GM18507 (cell line): Measurements from ENCODE around the gene GNAQ.

Source experiments
- DNase-seq: peaks from one replicate; pipeline ENCODE4 v3.0.0; 2011; ENCODE audit warnings: low read depth; ENCODE audit not compliant: insufficient read length; ENCODE audit errors: extremely low spot score
- FAIRE-seq: peaks from 2 replicates; lab custom pipeline; 2011; peaks lifted over from hg19 to GRCh38; lab: Jason Lieb, UNC

GNAQ gene

DNA sequence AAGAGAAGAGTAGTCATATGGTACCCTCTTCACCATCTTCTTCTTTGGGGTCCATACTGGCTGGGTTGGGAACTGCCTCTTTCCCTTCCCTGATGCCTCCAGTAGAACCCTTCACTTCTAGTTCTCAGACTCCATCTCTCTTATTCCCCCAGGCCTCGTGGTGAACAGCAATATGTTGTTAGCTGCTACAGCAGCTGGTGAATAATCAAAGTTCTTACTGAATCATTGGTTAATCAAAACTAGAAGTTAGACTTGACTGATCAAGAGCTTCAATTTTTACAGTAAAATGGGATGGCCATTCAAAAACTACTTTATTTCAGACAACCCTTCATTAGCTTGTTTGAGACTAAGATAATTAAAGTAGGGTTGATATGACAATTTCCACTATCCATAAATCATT is 192.6 kb downstream of the GNAQ start:
- DNase-seq (no peak), FAIRE-seq (no peak)

- FAIRE-seq (no peak), DNase-seq (no peak)
Observed at GRCh38 chr9:77834898-77835488, 196.6 kb downstream of the GNAQ start.

DNA sequence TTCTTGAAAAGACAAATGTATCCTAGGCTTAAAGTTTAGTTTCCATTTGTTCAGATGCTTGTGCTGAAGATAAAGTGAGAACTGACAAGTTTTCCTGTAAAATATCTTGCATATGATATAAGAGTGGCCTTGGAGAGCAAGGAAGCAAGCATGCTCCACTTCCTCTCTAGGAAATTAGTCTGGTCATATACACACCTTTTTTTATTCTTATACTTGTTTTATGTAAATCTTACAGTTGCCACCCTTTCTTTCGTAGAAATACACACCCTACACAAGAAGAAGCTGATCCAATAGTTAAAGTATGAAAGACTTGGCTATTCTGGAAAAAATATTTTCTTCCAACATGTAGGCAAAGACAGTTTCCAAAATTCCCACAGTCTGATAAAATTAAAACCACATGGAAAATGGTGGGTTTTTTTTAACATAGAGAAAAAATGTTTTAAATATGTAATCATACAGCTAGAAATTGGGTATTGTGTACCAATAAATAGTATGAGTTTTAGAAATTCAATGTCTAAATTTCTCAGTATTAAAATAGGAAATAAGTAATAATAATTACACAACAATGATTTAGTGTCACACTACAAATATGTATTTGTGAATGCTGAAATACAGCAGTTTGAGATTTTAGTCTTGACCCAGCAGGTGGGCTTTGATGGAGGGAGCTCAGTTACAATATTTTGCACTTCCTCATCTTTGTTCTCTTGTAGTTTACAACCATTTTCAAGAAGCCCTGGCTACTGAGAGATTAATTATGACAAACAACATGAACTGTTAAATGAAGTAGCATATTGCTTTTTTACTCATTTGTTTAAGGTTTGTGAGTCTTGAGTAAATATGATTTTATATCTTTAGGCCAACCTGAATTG is 197.8 kb downstream of the GNAQ start:
- DNase-seq, result no peak
- no peak for FAIRE-seq

DNA sequence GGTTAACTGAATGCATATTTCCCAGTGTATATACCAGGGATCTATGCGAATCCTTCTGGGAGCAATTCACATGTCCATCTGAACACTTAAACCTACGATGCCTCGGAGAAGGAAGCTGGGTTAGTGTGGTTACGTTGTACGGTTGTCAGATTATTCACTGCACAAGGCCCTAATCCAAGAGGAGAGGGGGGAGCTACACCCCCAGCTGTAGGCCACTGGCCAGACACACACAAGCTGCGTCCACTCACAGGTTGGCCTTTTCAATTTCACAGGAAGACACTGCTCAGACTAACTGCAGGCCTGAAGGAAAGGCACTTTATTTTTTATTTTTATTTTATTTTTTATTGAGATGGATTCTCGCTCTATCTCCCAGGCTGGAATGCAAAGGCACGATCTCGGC is 199.0 kb downstream of the GNAQ start:
- DNase-seq, result no peak
- no peak for FAIRE-seq

DNA sequence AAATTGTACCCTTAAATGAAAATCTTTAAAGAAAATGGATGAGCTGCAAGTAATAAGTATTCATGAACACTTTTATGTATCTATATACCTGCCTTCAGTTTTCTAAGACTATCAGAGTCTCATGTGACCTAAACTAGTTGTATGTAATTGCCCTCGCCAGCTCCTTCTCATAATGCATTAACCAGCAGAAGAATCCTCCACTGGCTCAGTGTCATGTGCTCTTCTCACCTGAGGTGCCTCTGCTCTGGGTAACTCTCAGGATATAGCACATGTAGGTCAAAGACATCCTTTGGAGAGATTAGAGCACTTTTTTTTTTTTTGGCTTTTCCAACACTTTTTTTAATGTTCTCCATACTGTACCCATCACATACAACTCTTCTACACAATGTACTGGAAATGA is 199.8 kb downstream of the GNAQ start:
- no peak for FAIRE-seq
- no peak for DNase-seq

- no peak for FAIRE-seq
- DNase-seq, result no peak
Observed at GRCh38 chr9:77830618-77831285, 200.9 kb downstream of the GNAQ start.

GRCh38 chr9:77829420-77829819 is 202.2 kb downstream of the GNAQ start:
- FAIRE-seq (no peak), DNase-seq (no peak)

DNA sequence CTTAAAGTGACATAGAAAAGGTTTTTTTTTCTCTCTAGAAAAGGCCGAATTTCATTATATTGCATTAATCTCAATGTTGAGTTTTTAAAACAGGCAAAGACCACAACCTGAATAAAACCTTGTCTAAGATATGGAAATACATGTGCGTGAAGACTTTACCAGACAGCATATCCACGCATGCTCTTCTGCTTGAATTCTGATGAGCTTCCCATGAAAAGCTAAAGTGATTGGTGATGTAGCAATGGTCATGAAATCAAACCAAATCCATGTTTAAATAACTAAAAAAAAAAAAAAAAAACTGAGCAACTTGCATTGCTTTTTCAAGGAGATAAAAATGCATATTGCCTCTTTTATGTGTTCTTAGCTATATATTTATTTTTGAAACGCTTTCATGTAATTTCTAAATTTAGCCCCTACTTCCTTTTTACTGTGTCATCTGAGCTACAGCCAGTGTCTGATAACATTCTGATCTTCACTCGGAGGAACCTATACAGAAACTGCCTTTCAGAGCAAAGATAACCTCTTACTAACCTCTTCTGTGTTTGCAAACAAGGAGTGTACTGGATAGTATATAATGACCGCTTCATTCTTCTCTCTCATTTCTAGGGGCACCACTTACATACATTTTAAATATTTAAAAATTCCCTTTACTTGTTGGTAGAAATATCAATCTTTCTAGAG is 204.4 kb downstream of the GNAQ start:
- DNase-seq (no peak), FAIRE-seq (no peak)

DNA sequence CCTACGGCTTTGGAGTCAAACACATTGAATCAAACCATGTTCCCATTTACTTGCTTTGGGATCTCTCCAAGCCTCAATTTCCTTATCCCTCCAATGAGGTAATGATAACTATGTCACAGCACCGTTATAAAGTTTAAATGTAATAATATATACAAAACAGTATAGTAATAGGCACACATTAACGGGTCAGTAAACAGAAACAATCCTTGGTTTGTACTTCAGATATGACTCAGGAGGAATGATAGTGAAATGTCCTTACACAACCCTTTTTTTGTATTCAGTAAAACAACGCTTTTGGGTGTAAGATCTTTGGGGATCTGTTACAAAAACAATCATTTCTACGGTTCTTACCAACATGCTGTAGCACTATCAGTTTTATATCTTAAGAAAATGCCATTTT is 205.0 kb downstream of the GNAQ start:
- DNase-seq, result no peak
- FAIRE-seq, result no peak

DNA sequence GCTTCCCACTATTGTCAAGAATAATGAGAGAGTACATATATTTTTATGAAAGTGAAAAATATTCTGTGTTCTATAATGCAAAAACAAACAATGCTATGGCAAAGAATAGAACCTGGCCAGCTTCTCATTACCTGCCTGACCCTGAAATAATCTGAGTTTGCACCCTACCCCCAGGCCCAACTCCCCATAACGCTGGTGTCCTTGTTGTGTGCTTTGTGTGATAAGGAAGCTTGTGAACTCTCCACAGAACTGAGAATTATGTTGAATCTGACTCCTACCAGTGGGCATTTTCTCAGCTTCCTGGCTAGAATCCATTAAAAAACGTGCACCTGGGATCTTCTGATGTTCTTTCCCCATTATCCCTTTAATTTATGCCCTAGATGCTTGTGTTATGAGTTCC is 205.5 kb downstream of the GNAQ start:
- FAIRE-seq (no peak), DNase-seq (no peak)

GRCh38 chr9:77825361-77825760 is 206.2 kb downstream of the GNAQ start:
- no peak for DNase-seq
- FAIRE-seq, result no peak

DNA sequence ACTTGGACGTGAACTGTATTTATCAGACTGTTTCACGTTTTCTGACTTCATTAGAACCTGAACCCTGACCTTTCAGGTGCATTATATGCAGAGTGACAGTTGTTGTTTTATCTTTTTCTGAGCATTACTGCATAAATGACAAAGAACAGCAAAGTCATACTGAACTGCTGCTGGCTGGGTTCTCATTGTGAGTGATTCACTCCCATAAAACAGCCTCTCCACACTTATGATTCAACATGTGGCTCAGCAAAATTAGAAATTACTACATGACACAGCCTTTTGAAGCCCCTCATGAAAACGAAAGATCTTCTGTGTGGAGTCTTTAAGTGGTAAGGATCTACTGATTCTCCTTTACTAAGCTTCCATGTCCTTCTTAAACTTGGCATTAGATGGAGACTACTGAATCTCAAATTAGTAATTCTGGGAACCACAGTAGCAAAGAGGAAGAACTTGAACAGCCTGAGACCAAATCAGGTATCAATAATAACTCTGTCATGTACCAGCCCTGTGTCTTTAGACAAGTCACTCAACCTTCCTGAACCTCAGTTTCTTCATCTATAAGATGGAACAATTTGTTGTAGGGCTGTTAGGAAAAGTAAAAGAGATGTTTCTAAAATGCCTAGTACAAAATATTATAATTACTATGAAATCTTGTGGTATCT is 211.2 kb downstream of the GNAQ start:
- no peak for FAIRE-seq
- no peak for DNase-seq

DNA sequence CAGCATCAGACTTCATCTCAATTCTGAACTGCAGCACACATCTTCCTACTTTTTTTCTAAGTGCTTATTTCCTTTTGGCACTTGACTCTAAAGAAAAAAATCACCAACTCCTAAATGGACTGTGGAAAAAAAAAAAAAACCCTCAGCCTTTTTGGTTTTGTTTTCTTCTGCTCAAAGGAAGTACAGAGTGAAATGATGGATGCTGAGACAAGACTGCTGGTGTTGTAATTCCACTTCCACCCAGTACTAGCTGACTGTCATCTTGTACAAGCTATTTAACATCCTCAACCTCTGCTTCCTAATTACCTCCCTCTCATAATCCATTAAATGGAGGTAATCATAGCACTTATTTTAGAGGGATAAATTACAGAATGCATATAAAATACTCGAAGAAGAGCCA is 212.0 kb downstream of the GNAQ start:
- DNase-seq (no peak), FAIRE-seq (no peak)

DNA sequence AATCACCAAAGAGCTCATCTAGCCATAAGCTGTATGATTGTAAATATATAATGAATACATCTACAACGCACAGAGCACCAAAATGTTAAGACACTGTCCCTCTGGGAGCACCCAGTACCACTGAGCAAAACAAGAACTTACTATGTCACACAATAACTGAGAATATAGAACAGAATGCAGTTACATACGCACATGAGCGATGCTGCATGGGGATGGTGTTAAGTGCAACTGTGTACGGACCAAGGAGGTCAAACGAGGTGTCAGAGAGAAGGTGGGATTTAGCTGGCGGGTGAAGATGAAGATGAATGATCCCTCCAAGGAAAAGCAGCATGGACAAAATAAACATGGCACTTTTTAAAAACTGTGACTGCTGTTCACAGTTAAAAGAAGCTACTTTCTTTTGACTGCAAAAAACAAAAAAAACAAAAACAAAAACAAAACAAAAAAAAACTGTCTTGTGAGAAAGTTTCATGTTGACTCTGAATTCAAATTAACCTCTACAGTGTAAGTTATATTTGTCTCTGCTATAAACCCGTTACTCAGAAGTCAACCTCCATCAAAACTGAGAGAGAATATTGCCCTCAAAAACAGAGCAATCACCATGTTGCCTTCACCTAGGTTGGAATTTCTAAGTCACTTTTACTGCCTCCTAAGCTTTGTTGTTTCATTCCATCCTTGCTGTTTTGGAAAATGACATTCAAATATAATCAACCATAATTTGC is 213.9 kb downstream of the GNAQ start:
- DNase-seq, result no peak
- FAIRE-seq, result peak; percentile 18

DNA sequence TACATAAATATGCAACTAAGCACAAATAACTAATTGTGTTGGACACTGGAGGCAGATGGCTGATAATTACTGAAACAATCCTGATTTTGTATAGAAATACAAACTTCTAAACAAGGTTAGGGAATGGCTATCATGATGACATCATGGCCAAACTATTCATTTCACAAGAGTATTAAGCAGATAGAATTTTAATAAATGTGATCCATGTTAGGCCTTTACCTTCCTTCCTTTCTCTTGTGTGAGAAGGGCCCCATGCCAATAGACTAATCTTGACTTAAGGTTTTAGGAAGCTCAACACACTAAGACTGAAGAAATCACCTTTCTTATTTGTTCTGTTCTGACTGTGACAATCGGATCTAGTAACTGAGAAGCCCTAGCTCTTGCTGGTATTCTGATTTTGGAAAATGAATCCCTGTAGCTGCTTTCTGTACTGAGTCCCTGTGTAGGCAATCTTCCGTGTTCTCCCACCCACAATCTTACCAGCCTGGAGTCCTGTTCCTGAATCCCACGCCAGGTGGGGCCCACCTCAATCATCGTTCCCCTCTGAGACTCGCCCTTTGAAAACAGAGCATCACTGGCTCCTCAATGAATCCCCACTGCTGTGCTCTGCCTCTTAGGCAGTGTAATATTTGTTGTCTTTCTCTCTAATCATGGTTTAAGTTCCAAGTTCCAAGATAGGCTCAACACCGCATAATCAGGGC is 214.8 kb downstream of the GNAQ start:
- FAIRE-seq (no peak), DNase-seq (no peak)

DNA sequence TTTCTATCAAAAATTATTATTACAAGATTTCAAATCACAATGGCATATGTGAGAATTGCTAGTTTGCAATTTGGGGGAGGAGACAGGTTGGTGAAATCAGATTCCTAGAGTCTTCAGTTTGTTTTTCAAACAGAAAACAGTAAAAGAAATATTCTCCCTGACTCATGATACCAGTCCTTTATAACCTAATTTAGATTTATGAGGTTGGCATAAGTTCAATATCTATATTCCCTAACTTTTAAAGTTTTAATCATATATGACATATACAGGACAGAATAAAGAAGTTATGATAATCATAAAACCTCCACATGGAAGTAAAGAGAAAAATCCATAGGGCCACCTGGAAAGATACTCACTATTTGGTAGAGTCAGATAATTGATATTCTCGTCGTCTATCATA is 216.4 kb downstream of the GNAQ start:
- DNase-seq (no peak), FAIRE-seq (no peak)

- DNase-seq, result no peak
- FAIRE-seq, result no peak
Observed at GRCh38 chr9:77811832-77812231, 219.8 kb downstream of the GNAQ start.

- no peak for DNase-seq
- no peak for FAIRE-seq
Observed at GRCh38 chr9:77810637-77811119, 220.9 kb downstream of the GNAQ start.
